NCI-H748 treated with DMSO at 0.1 percent for 48 hours (cell line): ENCODE results near the gene CGNL1.

Experiments used
- DNase-seq: peaks from one replicate; lab custom pipeline; 2025; lab: John Stamatoyannopoulos, UW

CGNL1 gene

DNA sequence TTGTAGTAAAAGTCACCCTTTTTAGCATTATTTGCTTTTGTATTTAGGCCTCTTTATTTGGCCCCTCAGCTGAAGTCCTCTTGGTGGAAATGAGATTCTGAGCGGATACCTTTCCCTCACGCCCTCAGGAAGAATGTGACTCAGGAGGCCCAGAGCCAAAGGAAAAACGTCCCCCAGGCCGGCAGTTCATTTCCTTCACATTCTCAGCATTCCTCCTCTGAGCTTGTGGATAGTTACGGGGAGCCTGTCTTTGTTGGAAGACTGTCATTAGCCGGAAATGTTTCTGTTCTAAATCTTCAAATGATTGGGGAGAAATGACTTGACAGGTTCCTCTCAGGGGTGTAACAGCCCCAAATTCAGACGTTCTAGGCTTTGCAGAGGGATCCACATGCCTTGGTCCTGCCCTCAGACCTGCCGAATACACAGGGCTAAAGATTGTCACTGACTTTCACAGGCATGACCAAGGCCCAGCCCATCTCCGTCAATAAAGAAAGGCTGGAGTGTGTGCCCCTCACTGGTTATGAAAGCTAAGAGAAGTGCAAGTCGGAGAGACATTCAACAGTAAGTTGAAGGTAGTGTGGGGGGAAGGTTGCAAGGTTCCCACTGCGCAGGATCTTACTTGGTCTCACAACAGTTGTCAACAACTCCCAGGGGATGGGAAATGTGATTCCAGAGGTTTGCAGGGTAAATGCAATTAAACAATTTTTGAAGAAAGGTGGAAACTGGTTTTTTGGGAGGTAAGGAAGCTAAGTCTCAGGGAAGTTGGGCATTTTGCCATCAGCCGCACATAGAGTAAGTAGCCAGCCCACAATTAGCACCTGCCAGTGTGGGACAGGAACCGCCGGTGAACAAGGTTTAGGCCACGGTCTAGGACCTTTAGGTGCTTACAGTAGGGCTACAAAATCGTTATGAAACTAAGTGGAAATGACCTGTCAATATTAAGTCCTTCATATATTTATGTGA lies 175.7 kb downstream of the CGNL1 start:
- no peak for DNase-seq

DNA sequence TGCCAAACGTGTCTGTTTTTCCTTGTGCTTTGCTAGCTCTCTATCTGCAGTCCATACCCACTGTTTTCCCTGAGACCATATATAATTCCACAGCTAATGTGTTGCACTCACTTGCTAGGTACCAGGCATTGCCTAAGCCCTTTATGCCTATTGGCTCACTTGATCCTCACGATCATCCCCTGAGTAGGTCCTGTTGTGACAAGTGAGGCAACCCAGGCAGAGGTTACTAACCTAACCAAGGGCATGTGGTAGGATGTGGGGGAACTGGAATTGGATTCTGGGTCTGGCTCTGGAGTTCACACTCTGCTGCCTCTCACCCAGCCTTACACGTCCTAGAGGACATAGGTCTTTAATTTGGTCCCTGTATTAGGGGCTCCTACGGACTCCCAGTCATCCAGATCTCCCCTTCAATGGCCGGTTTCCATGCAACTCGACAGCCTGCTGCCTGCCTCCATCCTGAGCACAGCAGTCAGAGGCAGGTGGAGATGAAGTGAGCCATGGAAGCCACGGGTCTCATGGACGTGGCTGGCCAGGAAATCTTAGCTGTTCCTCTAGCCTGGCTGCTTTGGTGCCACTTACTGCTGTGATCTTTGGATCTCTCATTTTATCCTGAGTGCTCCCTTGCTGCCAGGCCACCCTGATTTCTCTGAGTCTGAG lies 176.5 kb downstream of the CGNL1 start:
- DNase-seq, result no peak

- no peak for DNase-seq
Observed at GRCh38 chr15:57553526-57553925, 177.2 kb downstream of the CGNL1 start.

- DNase-seq, result no peak
Observed at GRCh38 chr15:57554063-57554811, 177.9 kb downstream of the CGNL1 start.

GRCh38 chr15:57554812-57555179 lies 178.5 kb downstream of the CGNL1 start:
- DNase-seq, result no peak

GRCh38 chr15:57555270-57555669 lies 179.0 kb downstream of the CGNL1 start:
- no peak for DNase-seq

DNA sequence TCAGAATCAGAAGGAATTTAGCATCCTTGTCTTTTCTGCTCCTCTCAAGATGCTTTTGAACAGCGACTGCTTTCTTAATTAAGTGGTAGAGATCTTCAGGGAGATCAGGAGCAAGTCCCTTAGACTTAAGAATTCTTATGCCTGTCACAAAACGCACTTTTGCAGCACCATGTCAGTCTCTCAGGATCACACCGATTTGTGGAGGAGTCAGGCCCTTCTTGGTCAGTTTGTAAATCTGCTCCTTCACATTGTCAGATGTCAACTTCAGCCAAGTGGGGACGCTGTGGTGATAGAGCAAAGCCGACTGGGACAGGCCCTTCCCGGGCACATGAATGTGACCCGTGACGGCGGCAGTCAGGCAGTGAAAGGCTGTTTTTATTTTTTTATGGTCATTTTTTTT lies 179.7 kb downstream of the CGNL1 start:
- no peak for DNase-seq

DNA sequence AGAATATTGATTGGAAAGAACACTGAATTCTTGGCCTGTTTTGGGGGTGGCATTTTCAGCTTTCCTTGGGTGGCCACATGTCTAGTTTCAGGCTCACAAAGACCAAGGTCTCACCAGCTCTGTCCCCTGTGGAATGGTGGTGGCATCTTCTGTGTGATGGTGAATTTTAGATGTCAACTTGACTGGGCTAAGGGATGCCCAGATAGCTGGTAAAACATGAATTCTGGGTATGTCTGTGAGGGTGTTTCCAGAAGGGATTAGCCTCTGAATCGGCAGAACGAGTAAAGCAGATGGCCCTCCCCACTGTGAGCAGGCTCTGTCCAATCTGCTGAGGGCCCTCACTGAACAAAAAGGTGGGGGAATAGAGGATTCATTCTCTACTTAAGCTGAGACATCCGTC lies 181.0 kb downstream of the CGNL1 start:
- no peak for DNase-seq

GRCh38 chr15:57557810-57558209 lies 181.5 kb downstream of the CGNL1 start:
- DNase-seq, result no peak

GRCh38 chr15:57559875-57560274 lies 183.6 kb downstream of the CGNL1 start:
- DNase-seq, result no peak

GRCh38 chr15:57561041-57561711 lies 184.9 kb downstream of the CGNL1 start:
- peak; percentile 16 for DNase-seq

DNA sequence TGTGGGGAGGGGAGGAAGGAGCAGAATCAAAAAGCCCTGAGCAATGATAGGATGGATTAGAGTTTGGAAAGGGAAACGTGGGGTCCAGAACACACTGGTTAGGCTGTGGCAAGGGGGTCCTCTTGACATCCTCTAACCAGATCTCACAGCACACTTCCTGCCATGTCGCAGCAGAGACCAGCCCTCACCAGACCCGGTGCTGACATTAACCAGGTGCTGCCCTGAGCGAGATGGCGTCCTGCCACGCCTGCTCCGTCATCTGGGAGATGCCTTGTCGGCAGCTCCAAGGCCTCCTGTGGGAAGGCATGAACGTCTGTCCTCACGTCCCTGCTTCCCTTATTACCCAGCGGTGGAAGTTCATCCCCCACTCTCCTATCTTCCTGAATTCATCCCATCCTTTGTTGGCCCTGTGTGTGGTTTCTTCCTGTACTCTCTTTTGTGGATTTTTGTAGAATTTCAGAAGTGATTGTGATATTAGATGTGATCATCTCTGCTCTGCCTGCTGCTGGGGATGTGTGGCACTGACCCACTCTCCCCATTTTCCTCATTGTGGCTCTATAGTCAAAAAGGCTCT lies 186.0 kb downstream of the CGNL1 start:
- DNase-seq, result no peak

GRCh38 chr15:57563416-57563815 lies 187.1 kb downstream of the CGNL1 start:
- no peak for DNase-seq

DNA sequence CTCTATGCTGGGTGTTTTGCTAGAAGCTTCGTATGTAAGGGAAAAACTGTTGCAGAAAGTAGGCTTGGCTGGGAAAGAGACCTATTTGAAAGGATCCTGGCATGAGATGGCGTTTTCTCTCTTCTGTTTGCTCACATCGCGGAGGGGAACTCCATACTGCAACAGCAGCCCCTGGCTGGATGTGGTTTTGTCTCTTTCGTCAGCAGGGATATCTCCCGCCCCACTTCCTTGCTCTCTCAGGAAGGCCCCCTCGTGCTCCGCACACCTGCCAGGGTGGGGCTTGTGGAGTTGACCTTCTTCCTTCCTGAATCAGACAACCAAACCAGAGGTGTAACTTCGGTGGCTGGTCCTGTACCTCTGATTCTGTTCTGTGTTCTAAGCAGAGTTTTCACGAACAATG lies 189.0 kb downstream of the CGNL1 start:
- DNase-seq, result no peak

DNA sequence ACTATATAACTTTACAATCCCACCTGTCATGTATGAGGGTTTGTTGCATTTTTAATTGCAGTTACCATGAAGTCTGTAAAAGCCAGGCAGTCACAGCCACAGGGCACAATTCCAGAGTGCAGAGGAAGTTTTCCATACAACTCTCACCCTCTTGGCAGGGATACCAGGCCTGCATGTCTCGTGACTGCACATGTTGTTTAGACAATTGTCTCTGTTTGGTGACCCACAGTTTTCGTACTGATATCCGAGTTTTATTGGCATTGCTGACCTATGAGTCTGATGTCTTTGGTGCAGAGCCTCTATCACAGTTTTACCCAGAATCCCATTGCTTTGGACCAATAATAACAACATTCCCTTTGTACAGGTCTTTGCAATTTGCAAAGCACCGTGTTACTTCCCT lies 190.5 kb downstream of the CGNL1 start:
- DNase-seq, result no peak

DNA sequence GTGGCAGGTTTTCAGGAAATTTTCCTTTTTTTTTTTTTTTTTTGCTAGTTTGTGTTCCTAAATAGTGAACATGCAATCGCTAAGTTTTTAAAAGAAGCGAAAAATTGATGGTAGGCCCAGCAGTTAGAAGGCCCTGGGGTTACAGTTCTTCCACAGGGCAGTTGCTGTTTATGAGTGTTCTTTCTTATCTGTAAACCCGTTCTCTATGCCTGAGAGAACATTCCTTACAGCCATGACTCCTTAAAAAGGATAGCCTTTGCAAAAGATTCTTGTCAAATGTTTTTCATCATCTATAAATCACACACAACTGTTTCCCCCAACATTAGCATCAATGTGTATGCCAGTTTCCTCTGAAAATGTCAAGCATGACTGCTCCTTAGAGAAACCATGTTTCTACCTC lies 191.6 kb downstream of the CGNL1 start:
- no peak for DNase-seq

DNA sequence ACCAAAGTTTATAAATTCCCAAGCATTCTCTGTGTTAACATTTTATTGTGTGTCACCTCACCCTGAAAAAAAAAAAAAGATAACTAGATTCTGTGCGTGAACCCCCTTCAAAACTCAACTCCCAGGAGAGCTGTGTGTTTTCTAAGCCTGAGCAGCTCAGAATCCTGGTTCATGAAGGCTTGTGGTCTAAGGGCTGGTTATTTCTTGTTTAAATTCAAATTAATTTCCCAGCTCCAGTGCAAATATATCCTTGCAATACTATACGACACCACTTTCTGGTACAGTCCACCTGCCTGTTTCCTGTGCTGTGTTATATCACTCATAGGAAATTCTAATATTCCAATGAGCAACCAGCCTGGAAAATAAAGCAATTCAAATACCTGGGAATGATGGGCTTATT lies 192.0 kb downstream of the CGNL1 start:
- no peak for DNase-seq

GRCh38 chr15:57570340-57570739 lies 194.0 kb downstream of the CGNL1 start:
- no peak for DNase-seq

GRCh38 chr15:57570994-57571393 lies 194.7 kb downstream of the CGNL1 start:
- no peak for DNase-seq

- DNase-seq, result no peak
Observed at GRCh38 chr15:57571725-57572124, 195.4 kb downstream of the CGNL1 start.

DNA sequence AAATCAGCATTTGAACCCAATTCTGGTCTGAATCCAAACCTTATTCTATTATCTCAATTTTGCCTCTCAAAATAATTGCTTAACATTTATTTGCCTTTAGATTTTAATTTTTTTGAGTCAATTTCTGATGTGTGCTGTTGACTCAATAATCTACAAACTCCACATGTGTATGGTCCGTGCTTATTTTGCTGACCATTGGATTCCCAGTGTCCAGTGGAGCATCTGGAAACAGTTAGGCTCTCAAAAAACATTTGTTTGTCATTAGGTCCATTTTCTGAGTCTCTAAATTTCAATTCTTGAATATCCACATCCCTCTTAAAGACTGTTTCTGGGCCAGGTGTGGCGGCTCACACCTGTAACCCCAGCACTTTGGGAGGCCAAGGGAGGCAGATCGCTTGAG lies 196.2 kb downstream of the CGNL1 start:
- no peak for DNase-seq

DNA sequence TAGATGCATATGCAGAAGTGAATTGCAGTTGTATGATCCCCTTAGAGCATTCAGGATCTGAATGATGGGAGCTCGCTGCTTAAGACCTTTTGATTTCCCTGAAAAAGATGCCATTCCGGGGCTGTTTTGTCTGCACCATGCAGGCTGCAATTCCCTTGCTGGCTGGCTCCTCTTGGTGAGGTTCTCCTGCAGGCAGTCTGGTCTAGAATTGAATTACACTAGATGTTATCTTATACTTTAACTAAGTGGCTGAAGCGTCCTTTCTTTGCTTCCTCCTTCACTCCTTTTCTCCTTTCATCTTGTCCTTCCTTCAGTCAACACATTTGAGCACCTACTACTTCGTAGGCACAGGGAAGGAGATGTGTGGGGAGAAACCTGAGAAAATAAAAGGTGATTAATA lies 196.8 kb downstream of the CGNL1 start:
- DNase-seq, result no peak
